ENCODE measurements around the gene CDX2.
"Not testable (repeated sequence)": the region's sequence is repeated elsewhere in the genome, so short reads cannot be mapped to it uniquely, and the experiment has no call there.

- not testable (repeated sequence) for TF ChIP-seq POLR2AphosphoS5, POLR2A (IDR thresholded peaks at IDR 0.05; ENCODE audit: low read depth, low read length)
These were observed 35.9 kb upstream of the CDX2 start for GRCh38 chr13:28005016-28005415.
